GM23338 (cell line): ENCODE results near the gene PDE7B. TPM values are rescaled to one million over a fixed set of nuclear protein-coding genes. Genes with fewer than 3 reads are reported as not detected.

Experiments
- ATAC-seq: fragments of 200-7000 bp; cut with Tn5 transposase; 3 replicates; pipeline ENCODE4 v1.9.1; 2020
- DNase-seq: peaks from one replicate; pipeline ENCODE4 v3.0.0-alpha.2; 2015; ENCODE audit warnings: low spot score
- H2AFZ ChIP-seq: fragments of 200-600 bp; sonication (generic); 2 replicates; pipeline ENCODE4 v1.8.0; 2016; ENCODE audit warnings: antibody characterized with exemption, mild to moderate bottlenecking, moderate library complexity
- H3F3A ChIP-seq: fragments of 200-600 bp; sonication (generic); replicated peaks from 2 replicates; pipeline ENCODE4 v1.8.0; 2017; ENCODE audit warnings: antibody characterized with exemption, mixed run types, low read depth
- H3K27ac ChIP-seq: fragments of 200-600 bp; sonication (generic); 2 replicates; pipeline ENCODE4 v1.6.1; 2016; ENCODE audit warnings: low read depth
- H3K27me3 ChIP-seq: fragments of 200-600 bp; sonication (generic); 2 replicates; pipeline ENCODE4 v1.8.0; 2016; ENCODE audit warnings: mild to moderate bottlenecking, mixed run types, moderate library complexity; ENCODE audit not compliant: insufficient read depth
- H3K36me3 ChIP-seq: fragments of 200-600 bp; sonication (generic); 2 replicates; pipeline ENCODE4 v1.8.0; 2016; ENCODE audit warnings: mild to moderate bottlenecking; ENCODE audit not compliant: insufficient read depth
- H3K4me1 ChIP-seq: fragments of 200-600 bp; sonication (generic); 2 replicates; pipeline ENCODE4 v1.8.0; 2016; ENCODE audit warnings: mild to moderate bottlenecking, moderate library complexity; ENCODE audit not compliant: insufficient read depth
- H3K4me2 ChIP-seq: fragments of 200-600 bp; sonication (generic); 2 replicates; pipeline ENCODE4 v1.7.1; 2017; ENCODE audit warnings: mixed run types
- H3K4me3 ChIP-seq: fragments of 200-600 bp; sonication (generic); 2 replicates; pipeline ENCODE4 v1.6.1; 2016; ENCODE audit warnings: mixed run types
- H3K79me2 ChIP-seq: fragments of 200-600 bp; sonication (generic); replicated peaks from 2 replicates; pipeline ENCODE4 v1.8.0; 2017; ENCODE audit warnings: mild to moderate bottlenecking; ENCODE audit not compliant: insufficient read depth
- H3K9me2 ChIP-seq: fragments of 200-600 bp; sonication (generic); 2 replicates; pipeline ENCODE4 v1.8.0; 2017; ENCODE audit not compliant: insufficient read depth
- H4K20me1 ChIP-seq: fragments of 200-600 bp; sonication (generic); replicated peaks from 2 replicates; pipeline ENCODE4 v1.8.0; 2017; ENCODE audit warnings: mild to moderate bottlenecking; ENCODE audit not compliant: insufficient read depth
- H3K27ac Mint-ChIP-seq: 2 replicates; pipeline ENCODE4 v1.8.0; 2020; ENCODE audit warnings: inconsistent platforms, mild to moderate bottlenecking, moderate library complexity, mixed read lengths
- H3K27me3 Mint-ChIP-seq: 3 replicates; pipeline ENCODE4 v1.8.0; 2022; ENCODE audit warnings: low read depth, mild to moderate bottlenecking, moderate library complexity, mixed read lengths, inconsistent platforms; ENCODE audit not compliant: insufficient read depth, poor library complexity
- H3K36me3 Mint-ChIP-seq: 3 replicates; pipeline ENCODE4 v1.8.0; 2021; ENCODE audit warnings: low read depth, mild to moderate bottlenecking, inconsistent platforms, moderate library complexity, mixed read lengths
- H3K4me1 Mint-ChIP-seq: 3 replicates; pipeline ENCODE4 v1.8.0; 2020; ENCODE audit warnings: mild to moderate bottlenecking, inconsistent platforms, mixed read lengths
- H3K4me3 Mint-ChIP-seq: 3 replicates; pipeline ENCODE4 v1.8.0; 2021; ENCODE audit warnings: moderate library complexity, mild to moderate bottlenecking, inconsistent platforms, mixed read lengths
- H3K9me3 Mint-ChIP-seq: 3 replicates; pipeline ENCODE4 v1.8.0; 2020; ENCODE audit warnings: moderate library complexity, mild to moderate bottlenecking, inconsistent platforms, mixed read lengths
- CREB1 ChIP-seq: fragments of 250-450 bp; sonication (Bioruptor Pico); IDR thresholded peaks from 2 replicates; pipeline ENCODE4 v1.5.0; 2020; ENCODE audit warnings: low read depth, mild to moderate bottlenecking, moderate library complexity
- EZH2 ChIP-seq: fragments of 200-600 bp; sonication (generic); IDR thresholded peaks from one replicate; pipeline ENCODE4 v1.8.0; 2017; ENCODE audit warnings: antibody characterized with exemption, mild to moderate bottlenecking, low read depth; ENCODE audit not compliant: unreplicated experiment
- EZH2phosphoT487 ChIP-seq: fragments of 200-600 bp; sonication (generic); IDR thresholded peaks from one replicate; pipeline ENCODE4 v1.8.1; 2018; ENCODE audit warnings: antibody characterized with exemption; ENCODE audit not compliant: unreplicated experiment
- JUNB ChIP-seq: IDR thresholded peaks from one replicate; pipeline ENCODE4 v1.6.1; 2016; ENCODE audit warnings: antibody characterized with exemption; ENCODE audit not compliant: unreplicated experiment
- NANOG ChIP-seq: IDR thresholded peaks from 2 replicates; pipeline ENCODE4 v1.6.1; 2016; ENCODE audit warnings: antibody characterized with exemption, borderline replicate concordance
- POLR2AphosphoS5 ChIP-seq: IDR thresholded peaks from 2 replicates; pipeline ENCODE4 v1.6.1; 2016; ENCODE audit warnings: antibody characterized with exemption, low read depth
- STAT1 ChIP-seq: IDR thresholded peaks from one replicate; pipeline ENCODE4 v1.6.1; 2016; ENCODE audit warnings: antibody characterized with exemption; ENCODE audit not compliant: unreplicated experiment
- ZNF114 ChIP-seq: fragments of 250-450 bp; sonication (Bioruptor Pico); IDR thresholded peaks from 2 replicates; pipeline ENCODE4 v1.5.0; 2020; ENCODE audit warnings: mild to moderate bottlenecking, moderate library complexity
- ZNF331 ChIP-seq: fragments of 250-450 bp; sonication (Bioruptor Pico); IDR thresholded peaks from 2 replicates; pipeline ENCODE4 v1.5.0; 2020; ENCODE audit warnings: low read depth, mild to moderate bottlenecking, moderate library complexity
- polyA plus RNA-seq: library from polyadenylated mRNA; unstranded; fragments of >200 nt; fragmentation: Nextera tagmentation; extraction: Ambion mirVana; gene quantifications from 2 replicates; pipeline ENCODE4 v1.2.1, GENCODE V29; 2016
- total RNA-seq: library from RNA; depleted of rRNA; stranded (reverse); fragments of >200 nt; shearing (Covaris generic); gene quantifications from 2 replicates; pipeline ENCODE4 v1.2.3, GENCODE V29; 2014
- TF ChIP-seq, protein P1 (sequence below): fragments of 250-450 bp; sonication (Bioruptor Pico); IDR thresholded peaks from 2 replicates; pipeline ENCODE4 v1.5.0; 2020; ENCODE audit warnings: mild to moderate bottlenecking, moderate library complexity
- TF ChIP-seq, protein P2 (sequence below), 2 experiments: fragments of 200-600 bp in 1 of 2; sonication (generic) in 1 of 2; conservative IDR thresholded peaks; 2 replicates each; pipeline versions ENCODE4 v1.5.1 to v1.6.1; 2016 to 2017; ENCODE audit warnings: antibody characterized with exemption in 2 of 2, low read depth in 2 of 2, mild to moderate bottlenecking in 2 of 2, moderate library complexity in 1 of 2
- TF ChIP-seq, protein P3 (sequence below): IDR thresholded peaks from 2 replicates; pipeline ENCODE4 v1.6.1; 2016; ENCODE audit warnings: antibody characterized with exemption
- TF ChIP-seq, protein P4 (sequence below): IDR thresholded peaks from one replicate; pipeline ENCODE4 v1.6.1; 2018; ENCODE audit warnings: antibody characterized with exemption; ENCODE audit not compliant: unreplicated experiment

PDE7B gene
- total and polyA plus RNA-seq, 2 experiments from 2014 or later, result 0.07 TPM; not detected in 1

DNA sequence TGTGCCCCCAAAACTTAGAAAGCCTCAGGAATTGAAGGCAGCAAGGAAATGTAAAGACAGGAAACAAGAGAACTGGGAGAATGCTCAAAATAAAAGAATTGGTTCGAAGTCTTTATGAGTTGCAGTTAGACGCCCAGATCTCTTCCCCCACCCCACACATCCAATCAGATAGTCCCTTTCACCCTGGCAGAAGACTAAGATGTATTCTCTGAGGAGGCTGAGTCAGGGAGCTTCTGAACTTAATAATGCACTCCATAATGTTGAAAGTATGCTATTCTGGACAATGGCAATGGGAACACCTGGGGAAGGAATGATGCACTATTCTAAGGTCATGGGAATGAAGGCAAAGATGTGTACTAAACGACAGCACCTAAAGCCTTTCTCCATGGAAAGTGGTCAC is 225.0 kb downstream of the PDE7B start:
- ATAC-seq (no peak), DNase-seq (no peak)
- Histone ChIP-seq H3K4me1 (no peaks in the 10 kb centered on the region), H3K79me2 (no peaks in the 10 kb centered on the region), H3K9me2 (no peaks in the 10 kb centered on the region), H3K36me3 (no peaks in the 10 kb centered on the region), H4K20me1 (no peaks in the 10 kb centered on the region), H3K27me3 (no peaks in the 10 kb centered on the region), H3K4me3 (no peak overlapping the region), H3K4me2 (no peak overlapping the region), H3K27ac (no peak overlapping the region), H3F3A (no peaks in the 10 kb centered on the region), H2AFZ (no peak overlapping the region)
- no peak overlapping the region for H3K27ac Mint-ChIP-seq
- no peaks in the 10 kb centered on the region for H3K36me3 Mint-ChIP-seq
- no peaks in the 10 kb centered on the region for H3K27me3 Mint-ChIP-seq
- TF ChIP-seq, protein P1, sequence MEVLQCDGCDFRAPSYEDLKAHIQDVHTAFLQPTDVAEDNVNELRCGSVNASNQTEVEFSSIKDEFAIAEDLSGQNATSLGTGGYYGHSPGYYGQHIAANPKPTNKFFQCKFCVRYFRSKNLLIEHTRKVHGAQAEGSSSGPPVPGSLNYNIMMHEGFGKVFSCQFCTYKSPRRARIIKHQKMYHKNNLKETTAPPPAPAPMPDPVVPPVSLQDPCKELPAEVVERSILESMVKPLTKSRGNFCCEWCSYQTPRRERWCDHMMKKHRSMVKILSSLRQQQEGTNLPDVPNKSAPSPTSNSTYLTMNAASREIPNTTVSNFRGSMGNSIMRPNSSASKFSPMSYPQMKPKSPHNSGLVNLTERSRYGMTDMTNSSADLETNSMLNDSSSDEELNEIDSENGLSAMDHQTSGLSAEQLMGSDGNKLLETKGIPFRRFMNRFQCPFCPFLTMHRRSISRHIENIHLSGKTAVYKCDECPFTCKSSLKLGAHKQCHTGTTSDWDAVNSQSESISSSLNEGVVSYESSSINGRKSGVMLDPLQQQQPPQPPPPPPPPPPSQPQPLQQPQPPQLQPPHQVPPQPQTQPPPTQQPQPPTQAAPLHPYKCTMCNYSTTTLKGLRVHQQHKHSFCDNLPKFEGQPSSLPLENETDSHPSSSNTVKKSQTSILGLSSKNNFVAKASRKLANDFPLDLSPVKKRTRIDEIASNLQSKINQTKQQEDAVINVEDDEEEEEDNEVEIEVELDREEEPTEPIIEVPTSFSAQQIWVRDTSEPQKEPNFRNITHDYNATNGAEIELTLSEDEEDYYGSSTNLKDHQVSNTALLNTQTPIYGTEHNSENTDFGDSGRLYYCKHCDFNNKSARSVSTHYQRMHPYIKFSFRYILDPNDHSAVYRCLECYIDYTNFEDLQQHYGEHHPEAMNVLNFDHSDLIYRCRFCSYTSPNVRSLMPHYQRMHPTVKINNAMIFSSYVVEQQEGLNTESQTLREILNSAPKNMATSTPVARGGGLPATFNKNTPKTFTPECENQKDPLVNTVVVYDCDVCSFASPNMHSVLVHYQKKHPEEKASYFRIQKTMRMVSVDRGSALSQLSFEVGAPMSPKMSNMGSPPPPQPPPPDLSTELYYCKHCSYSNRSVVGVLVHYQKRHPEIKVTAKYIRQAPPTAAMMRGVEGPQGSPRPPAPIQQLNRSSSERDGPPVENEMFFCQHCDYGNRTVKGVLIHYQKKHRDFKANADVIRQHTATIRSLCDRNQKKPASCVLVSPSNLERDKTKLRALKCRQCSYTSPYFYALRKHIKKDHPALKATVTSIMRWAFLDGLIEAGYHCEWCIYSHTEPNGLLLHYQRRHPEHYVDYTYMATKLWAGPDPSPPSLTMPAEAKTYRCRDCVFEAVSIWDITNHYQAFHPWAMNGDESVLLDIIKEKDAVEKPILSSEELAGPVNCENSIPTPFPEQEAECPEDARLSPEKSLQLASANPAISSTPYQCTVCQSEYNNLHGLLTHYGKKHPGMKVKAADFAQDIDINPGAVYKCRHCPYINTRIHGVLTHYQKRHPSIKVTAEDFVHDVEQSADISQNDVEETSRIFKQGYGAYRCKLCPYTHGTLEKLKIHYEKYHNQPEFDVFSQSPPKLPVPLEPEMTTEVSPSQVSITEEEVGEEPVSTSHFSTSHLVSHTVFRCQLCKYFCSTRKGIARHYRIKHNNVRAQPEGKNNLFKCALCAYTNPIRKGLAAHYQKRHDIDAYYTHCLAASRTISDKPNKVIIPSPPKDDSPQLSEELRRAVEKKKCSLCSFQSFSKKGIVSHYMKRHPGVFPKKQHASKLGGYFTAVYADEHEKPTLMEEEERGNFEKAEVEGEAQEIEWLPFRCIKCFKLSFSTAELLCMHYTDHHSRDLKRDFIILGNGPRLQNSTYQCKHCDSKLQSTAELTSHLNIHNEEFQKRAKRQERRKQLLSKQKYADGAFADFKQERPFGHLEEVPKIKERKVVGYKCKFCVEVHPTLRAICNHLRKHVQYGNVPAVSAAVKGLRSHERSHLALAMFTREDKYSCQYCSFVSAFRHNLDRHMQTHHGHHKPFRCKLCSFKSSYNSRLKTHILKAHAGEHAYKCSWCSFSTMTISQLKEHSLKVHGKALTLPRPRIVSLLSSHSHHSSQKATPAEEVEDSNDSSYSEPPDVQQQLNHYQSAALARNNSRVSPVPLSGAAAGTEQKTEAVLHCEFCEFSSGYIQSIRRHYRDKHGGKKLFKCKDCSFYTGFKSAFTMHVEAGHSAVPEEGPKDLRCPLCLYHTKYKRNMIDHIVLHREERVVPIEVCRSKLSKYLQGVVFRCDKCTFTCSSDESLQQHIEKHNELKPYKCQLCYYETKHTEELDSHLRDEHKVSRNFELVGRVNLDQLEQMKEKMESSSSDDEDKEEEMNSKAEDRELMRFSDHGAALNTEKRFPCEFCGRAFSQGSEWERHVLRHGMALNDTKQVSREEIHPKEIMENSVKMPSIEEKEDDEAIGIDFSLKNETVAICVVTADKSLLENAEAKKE (CRISPR knock-in tag), result no peak
- TF ChIP-seq STAT1, result no peak
- no peak for TF ChIP-seq NANOG
- no peak for TF ChIP-seq CREB1 (CRISPR knock-in tag)
- no peak for TF ChIP-seq ZNF114
- TF ChIP-seq, protein P2, sequence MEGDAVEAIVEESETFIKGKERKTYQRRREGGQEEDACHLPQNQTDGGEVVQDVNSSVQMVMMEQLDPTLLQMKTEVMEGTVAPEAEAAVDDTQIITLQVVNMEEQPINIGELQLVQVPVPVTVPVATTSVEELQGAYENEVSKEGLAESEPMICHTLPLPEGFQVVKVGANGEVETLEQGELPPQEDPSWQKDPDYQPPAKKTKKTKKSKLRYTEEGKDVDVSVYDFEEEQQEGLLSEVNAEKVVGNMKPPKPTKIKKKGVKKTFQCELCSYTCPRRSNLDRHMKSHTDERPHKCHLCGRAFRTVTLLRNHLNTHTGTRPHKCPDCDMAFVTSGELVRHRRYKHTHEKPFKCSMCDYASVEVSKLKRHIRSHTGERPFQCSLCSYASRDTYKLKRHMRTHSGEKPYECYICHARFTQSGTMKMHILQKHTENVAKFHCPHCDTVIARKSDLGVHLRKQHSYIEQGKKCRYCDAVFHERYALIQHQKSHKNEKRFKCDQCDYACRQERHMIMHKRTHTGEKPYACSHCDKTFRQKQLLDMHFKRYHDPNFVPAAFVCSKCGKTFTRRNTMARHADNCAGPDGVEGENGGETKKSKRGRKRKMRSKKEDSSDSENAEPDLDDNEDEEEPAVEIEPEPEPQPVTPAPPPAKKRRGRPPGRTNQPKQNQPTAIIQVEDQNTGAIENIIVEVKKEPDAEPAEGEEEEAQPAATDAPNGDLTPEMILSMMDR (conservative IDR thresholded peaks at IDR 0.05; ENCODE audit: low read depth in 2 of 2), result no peak
- no peak for TF ChIP-seq EZH2
- TF ChIP-seq, protein P3, sequence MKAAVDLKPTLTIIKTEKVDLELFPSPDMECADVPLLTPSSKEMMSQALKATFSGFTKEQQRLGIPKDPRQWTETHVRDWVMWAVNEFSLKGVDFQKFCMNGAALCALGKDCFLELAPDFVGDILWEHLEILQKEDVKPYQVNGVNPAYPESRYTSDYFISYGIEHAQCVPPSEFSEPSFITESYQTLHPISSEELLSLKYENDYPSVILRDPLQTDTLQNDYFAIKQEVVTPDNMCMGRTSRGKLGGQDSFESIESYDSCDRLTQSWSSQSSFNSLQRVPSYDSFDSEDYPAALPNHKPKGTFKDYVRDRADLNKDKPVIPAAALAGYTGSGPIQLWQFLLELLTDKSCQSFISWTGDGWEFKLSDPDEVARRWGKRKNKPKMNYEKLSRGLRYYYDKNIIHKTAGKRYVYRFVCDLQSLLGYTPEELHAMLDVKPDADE, result no peak
- no peak for TF ChIP-seq JUNB
- TF ChIP-seq POLR2AphosphoS5, result no peak
- TF ChIP-seq ZNF331 (CRISPR knock-in tag), result no peak
- no peak for TF ChIP-seq EZH2phosphoT487
- TF ChIP-seq, protein P4, sequence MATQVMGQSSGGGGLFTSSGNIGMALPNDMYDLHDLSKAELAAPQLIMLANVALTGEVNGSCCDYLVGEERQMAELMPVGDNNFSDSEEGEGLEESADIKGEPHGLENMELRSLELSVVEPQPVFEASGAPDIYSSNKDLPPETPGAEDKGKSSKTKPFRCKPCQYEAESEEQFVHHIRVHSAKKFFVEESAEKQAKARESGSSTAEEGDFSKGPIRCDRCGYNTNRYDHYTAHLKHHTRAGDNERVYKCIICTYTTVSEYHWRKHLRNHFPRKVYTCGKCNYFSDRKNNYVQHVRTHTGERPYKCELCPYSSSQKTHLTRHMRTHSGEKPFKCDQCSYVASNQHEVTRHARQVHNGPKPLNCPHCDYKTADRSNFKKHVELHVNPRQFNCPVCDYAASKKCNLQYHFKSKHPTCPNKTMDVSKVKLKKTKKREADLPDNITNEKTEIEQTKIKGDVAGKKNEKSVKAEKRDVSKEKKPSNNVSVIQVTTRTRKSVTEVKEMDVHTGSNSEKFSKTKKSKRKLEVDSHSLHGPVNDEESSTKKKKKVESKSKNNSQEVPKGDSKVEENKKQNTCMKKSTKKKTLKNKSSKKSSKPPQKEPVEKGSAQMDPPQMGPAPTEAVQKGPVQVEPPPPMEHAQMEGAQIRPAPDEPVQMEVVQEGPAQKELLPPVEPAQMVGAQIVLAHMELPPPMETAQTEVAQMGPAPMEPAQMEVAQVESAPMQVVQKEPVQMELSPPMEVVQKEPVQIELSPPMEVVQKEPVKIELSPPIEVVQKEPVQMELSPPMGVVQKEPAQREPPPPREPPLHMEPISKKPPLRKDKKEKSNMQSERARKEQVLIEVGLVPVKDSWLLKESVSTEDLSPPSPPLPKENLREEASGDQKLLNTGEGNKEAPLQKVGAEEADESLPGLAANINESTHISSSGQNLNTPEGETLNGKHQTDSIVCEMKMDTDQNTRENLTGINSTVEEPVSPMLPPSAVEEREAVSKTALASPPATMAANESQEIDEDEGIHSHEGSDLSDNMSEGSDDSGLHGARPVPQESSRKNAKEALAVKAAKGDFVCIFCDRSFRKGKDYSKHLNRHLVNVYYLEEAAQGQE, result no peak
- no peaks in the 10 kb centered on the region for H3K9me3 Mint-ChIP-seq
- H3K4me1 Mint-ChIP-seq, result no peaks in the 10 kb centered on the region
- no peak overlapping the region for H3K4me3 Mint-ChIP-seq
